ENCODE results near the gene SLC39A8.
"Not testable (repeated sequence)": the region's sequence is repeated elsewhere in the genome, so short reads cannot be mapped to it uniquely, and the experiment has no call there.

The SLC39A8 gene

DNA sequence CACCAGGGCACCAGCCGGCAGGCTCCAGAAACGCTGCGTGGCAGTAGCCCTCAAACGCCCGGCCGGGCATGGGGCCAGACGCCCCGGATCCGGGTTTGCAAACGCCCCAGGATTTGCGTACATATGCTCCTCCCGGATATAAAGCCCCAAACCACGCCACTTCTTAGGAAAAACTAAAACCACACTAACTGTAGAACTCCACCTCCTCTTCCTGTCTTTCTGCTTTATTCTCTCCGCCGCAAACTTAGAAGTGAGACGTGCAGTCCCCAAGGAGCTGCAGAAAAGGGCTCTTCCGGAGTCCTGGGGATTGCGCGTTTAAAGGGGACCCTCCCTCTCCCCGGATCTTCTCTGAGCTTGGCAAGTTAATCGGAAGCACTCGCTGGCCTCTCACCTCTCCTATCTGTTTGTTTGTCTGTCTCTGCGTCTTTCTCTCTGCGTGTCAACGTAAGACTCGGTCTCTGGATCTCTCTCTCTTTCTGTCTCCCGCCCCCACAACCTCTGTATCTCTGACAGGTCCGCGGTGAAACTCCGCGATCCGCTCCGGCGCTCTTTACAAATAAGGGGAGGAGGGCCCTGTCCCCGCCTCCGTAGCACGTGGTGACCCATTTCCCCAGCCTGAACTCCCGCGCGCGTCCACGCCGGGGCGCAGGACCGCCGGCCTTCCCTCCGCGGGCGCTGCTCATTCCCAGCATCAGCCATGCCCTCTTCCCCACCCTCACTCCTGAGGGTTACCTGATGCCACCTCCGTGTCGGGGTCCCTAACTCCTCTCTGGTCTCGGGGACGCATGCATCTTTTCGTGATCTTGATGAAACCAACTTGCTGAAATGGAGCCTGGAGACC is at the start of gene SLC39A8:
TSS of gene SLC39A8 (minus strand) at position 529 of the 841 bp plus-strand sequence. CDS start 820 bp downstream, outside the sequence.
- in situ Hi-C loops (cut with MboI; ENCODE audit: low sequenced_read_pairs), result no loop called here

DNA sequence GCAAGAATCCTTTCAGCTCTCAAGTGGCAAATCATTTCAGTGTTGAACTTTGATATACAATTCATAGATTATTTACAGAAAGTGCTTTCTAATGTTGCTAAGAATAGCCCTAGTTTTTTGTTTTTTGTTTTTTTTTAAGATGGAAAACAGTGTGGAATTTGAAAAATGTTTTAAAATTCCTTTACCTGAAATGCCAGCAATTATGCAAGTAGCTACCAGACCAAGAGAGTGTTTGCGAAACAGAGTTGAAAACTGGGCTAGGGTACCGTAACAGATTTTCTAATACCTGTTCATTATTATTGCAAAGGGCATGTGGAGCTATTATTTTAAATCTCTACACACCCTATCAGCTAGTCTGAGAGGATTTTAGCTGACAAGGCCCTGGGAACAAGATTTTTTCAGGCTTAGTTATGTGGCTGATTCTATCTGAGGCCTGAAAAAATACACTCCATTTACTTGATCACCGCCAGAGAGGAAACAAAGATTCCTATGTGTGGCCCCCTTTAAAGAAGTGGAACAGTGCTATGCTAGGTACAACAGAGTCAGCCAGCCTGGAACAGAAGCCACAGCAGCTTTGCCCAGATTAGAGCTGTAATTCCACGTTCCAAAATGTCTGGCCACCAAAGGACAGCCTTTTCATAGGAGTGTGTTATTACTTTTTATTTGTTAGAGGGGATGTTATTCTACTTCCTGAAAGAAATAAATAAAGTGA is 46.9 kb upstream of the SLC39A8 start:
- in situ Hi-C loops (cut with MboI; ENCODE audit: low sequenced_read_pairs), result no loop called here

DNA sequence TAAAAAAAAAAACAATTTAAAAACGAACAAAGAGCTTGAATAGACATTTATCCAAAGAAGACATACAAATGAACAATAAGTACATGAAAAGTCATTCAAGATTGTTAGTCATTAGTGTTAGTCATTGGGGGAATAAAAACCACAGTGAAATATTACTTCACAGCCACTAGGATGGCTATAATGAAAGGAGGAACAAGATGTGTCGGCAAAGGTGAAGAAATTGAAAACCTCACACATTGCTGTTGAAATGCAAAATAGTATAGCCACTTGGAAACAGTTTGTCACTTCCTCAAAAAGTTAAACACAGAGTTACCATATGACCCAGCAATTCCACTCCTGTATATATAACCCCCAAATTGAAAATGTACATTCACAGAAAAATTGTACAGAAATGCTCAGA is 45.2 kb upstream of the SLC39A8 start:
- in situ Hi-C loops (cut with MboI; ENCODE audit: low sequenced_read_pairs), result no loop called here

DNA sequence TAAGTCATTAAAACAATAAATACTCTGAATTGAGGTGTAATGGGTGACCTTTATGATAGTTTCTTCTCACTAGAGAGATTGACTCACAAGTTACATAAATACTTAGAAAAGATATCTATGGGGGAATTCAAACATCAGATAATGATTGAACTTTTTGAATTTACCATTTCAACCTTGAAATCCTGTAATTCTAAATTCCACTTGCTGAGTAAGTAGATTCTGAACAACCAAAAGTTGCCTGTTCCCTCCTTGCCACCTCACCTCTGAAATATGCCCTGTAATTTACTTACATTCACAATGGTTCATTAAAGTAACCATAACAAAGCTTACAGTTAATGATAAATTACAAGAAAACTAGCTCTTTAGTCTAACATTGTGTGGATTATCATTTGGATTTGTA is 43.3 kb upstream of the SLC39A8 start:
- in situ Hi-C loops (cut with MboI; ENCODE audit: low sequenced_read_pairs), result no loop called here

DNA sequence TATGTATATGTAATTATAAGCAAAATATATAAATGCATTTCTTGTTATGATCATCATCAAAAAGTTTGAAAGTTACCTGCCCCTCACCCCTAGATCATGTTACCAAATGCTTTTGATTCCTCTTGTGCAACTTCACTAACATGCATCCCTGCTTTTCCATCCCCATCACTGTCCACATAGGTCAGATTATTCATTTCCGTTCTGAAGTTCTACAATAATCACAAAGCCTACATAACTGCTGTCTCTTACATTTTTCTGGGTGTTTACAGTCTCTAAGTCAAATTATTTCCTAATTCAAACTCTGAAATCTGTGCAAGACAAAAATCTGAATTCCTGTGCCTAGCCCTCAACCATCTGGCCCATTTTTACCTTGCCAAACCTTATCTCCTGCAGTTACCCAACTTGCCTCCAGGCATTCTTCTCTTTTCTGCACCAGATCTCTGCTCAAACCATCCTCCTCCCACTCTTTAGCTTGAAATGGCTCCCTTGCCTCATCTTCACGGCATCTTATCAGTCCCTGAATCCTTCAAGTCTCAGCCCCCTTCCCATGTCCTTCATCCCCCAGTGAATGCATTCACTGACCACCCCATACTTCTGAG is 42.4 kb upstream of the SLC39A8 start:
- in situ Hi-C loops (cut with MboI; ENCODE audit: low sequenced_read_pairs), result no loop called here

DNA sequence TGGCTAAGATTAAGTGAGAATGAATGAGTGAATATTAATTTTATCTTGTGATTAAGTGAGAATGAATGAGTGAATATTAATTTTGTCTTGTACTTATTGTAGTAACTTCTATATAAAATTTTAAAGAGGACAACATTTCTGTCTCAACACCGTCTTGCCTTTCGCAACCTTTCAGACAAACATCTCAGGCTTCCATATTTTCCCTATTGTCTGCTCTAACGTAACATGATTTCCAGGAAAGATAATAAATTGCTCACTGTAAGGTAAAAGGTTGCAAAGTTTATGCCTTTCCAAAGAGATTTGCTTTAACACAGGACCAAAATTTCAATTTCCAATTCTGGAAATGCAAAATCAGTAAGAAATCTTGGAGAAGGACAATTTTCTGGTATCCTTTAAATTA is 41.7 kb upstream of the SLC39A8 start:
- in situ Hi-C loops (cut with MboI; ENCODE audit: low sequenced_read_pairs), result no loop called here

DNA sequence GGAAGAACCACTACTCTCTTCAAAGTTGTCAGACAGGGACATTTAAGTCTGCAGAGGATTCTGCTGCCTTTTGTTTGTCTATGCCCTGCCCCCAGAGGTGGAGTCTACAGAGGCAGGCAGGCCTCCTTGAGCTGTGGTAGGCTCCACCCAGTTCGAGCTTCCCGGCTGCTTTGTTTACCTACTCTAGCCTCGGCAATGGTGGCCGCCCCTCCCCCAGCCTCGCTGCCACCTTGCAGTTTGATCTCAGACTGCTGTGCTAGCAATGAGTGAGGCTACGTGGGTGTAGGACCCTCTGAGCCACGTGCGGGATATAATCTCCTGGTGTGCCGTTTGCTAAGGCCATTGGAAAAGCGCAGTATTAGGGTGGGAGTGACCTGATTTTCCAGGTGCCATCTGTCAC is 35.0 kb upstream of the SLC39A8 start:
- in situ Hi-C loops (cut with MboI; ENCODE audit: low sequenced_read_pairs), result not testable (repeated sequence)

DNA sequence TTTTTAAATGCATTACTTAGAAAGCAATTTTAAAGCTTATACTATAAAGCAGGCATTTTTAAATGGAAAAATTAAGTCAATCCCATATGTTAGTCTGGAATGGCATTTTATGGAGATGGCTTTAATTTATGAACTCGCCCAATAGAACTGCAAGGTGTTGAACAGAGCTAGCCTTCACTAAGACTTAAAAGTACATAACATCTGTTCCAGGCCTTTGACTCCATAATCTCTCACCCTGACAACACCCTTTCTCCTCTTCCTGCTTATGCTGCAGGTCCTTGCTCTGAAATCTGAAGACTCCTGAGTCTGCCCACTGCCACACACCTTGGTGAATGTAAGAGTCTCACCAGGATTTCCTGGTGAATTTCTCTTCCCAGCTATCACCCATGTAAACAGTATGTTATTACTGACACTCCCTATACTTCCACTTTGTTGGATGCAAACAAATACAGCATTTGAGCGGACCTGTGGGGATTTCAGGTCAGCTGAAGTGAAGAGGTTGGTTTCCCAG is 17.7 kb upstream of the SLC39A8 start:
- in situ Hi-C loops (cut with MboI; ENCODE audit: low sequenced_read_pairs), result no loop called here

DNA sequence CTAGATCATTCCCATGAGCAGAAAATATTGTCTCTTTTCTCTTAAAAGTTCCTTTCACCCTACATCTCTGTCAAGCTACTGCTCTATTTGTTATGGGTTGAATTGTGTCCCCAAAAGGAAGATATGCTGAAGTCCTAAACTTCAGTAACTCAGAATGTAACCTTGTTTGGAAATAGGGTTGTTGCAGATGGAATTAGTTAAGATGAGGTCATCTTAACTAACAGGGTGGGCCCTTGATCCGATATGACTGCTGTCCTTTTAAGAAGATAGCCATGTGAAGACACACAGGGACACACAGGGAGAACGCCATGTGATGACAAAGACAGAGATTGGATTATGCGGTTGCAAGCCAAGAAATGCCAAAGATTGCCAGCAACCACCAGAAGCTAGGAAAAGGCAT is 12.8 kb upstream of the SLC39A8 start:
- in situ Hi-C loops (cut with MboI; ENCODE audit: low sequenced_read_pairs), result no loop called here

DNA sequence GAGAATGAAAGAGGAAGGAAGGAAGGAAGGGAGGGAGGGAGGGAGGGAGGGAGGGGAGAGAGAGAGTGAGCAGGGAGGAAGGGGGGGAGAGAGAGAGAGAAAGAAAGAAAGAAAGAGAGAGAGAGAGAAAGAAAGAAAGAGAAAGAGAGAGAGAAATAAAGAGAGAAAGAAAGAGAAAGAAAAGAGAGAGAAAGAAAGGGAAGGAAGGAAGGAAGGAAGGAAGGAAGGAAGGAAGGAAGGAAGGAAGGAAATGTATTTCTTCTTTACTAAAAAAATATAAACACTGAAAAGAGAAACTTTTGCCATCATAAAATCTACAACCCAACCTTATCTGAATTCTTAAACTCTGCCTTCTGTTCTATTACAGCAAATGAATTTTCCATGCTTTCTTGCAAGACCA is 12.4 kb upstream of the SLC39A8 start:
- in situ Hi-C loops (cut with MboI; ENCODE audit: low sequenced_read_pairs), result not testable (repeated sequence)

DNA sequence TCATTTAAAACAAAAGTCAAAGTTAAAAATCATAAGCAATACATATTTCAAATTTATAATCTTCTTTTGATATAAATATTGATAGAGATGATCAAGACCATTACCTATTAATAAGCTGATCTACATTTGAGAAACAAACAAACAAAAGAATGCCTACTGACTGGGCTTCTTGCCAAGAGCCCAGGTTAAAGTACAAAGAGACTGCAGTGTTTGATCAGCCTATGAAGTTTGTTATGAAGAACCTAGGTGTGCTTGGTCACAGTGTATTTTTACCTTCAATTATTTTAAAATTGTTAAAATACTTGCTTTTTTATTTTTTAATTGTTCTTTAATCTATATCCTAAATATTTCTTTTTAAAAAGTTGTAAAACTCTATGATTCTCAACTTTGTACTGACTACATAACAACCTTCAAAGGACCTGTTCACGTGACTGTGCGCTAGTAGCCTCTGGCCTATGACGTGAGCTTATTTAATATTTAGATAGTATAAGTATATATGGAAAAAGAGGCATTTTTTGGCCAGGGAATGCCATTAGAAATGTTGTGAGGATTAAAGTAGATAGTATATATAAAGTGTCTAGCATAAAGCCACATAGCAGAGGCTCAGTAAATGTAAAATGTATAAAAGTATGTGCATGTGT is 11.4 kb upstream of the SLC39A8 start:
- in situ Hi-C loops (cut with MboI; ENCODE audit: low sequenced_read_pairs), result no loop called here

DNA sequence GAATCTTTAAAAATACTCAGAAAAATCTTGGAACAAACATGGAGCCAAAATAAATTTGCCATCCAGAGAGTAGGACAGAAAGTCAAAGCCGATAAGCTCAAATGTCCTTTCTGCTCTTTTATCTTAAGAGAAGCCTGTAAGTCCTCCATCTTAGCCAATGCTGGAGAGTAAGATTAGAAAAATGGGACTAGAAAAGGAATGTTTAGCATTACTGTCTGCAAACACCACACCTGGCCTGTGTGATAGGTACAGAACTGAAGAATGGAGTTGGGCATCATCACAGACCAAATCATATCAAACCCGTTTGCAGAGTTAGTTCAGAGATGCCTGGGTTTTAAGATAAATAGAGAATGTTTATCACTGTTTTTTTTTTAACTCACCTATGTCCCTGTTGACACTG is 10.5 kb upstream of the SLC39A8 start:
- in situ Hi-C loops (cut with MboI; ENCODE audit: low sequenced_read_pairs), result no loop called here

DNA sequence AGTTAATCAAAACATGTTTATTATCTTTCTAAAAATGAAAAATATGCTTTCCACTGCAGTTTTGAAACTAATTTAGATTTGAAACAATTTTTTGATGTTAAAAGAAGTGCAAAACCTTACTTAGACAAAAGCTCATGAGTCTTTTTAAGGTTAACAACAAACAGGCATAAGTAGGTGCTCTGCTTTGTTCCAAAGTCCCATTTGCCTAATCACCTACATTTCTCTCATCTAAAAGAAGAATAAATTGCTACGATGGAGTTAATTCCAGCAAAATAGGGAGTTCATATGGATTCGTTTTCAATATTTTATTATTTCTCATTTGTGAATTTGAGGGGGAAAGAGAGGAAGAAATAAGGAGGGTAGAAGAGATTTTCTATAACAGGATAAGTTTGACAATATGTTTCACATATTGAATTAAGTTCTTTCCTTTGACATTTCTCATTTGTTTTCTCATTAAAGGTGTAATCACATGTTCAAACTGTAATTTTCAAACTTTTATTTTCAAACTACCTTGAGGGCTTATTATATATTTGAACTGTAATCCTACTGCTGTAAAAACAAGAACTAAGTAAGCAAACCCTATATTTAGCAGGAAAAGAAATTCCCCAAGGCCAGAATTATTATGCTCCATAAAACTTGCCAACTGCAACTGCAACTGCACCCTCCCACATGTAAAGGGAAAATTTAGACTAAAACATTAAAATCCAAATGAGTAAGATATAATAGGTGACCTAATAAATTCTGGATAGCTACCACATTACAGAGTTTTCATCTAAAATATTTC is 9.6 kb upstream of the SLC39A8 start:
- in situ Hi-C loops (cut with MboI; ENCODE audit: low sequenced_read_pairs), result no loop called here

DNA sequence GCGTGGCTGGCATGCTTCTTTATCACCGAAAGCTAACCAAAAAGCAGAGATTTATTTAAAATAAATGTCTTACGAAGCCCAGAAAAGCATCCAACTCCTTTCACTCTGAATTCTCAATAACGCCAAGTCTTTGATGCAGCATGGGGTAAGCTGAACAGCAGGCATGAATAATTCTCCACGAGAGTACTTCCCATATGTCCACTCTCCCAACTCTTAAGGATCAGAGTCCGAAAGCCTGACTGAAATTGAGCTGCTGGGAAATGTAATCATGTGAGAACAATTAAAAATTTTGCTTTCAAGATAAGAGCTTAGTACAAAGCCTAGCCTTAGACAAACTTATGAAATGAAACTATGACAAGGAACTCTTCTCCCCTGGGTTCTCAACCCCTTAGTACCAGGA is 7.5 kb upstream of the SLC39A8 start:
- in situ Hi-C loops (cut with MboI; ENCODE audit: low sequenced_read_pairs), result no loop called here

DNA sequence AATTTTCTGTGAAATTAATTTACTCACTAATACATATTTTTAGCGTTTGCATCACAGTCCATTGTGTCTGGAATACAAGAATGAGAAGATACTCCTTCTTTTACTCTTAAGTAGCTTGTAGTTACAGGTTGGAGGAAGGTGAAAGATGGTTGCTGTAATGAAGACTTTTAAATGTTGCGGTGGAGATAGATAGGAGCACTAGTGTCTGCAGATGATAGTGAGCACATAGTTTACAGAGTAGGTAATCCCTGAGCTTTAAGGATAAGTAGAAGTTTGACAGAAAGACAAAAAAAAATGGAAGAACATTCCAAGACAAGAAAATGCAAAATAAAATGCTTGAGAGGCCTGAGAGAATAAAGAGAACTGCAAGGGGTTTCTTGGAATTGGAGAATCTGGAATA is 5.4 kb upstream of the SLC39A8 start:
- in situ Hi-C loops (cut with MboI; ENCODE audit: low sequenced_read_pairs), result no loop called here

DNA sequence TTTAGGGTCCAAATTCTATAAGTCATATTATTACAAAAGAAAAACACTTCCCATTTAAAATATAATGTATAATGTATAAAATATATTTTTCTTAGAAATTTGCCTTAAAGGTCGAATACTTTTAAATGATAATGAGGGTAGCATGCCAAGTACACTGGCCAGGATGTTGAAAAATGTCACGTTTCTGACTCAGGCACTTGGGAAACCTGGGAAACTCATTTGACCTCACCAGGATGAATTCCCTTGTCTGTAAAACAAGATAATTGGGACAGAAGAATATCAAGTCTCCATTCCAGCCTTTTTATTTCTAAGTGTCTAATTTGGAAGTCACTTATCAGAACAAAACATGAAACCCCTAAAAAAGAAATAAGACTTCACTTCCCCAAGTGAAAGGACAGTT is 3.4 kb upstream of the SLC39A8 start:
- in situ Hi-C loops (cut with MboI; ENCODE audit: low sequenced_read_pairs), result no loop called here

DNA sequence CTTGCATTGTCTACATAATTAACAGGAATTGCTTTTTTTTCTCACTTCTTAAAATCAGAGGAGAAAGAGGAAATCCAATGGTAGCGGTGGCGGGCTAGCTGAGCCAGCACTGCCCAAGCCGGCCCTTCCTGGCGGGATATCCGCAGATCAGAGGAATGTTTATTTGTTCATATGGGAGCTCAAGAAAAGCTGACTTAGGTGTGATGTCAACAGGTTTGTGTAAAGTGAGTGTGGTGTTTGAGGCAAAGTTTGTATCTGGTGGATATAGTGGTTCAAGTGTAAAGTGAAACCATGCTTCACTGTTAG is 466 bp upstream of the SLC39A8 start:
- in situ Hi-C loops (cut with MboI; ENCODE audit: low sequenced_read_pairs), result no loop called here

DNA sequence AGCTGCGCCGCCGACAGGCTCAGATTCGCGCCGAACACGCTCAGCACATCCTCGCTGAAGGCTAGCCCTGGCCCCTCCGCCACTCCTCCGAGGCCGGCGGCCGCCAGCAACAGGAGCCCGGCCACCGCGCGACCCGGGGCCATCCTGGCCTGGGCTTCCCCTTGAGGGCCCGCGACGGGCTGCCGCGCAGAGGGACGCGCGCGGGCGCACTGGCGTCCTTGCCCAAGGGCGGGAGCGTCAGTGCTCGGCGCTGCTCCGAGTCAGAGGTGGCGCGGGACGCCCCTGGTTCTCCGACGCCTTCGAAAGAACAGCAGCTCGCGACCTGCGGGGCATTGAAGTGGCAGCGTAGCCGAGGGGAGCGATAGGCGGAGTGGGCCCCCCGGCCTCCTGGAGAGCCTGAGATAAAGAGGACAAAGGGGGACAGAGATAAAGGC is 745 bp downstream of the SLC39A8 start:
- in situ Hi-C loops (cut with MboI; ENCODE audit: low sequenced_read_pairs), result no loop called here

DNA sequence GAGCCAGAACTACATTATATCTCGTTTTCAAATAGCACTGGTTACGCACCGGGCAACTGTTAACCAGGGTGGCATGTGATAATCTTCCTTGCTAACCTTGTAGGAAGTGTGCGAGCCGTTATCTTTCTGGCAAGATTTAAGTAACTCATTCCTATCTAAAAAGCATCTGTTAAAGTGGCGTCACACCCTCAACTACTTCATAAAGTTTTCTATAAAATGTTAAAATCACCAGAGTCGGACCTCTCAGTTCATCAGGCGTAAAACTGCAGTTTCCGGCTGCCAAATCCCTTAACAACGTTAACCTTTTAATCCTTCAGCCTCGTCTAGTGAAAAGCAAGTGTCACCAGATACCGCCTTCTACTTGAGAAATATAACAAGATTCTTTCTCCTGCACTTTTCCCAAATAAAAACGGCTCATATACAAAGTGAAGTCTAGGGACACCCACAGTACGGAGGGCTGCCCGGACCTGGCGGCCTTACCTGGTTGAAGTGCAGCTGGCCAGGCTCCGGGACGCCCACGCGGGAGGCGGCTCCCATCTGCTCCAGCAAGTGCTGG is 1.2 kb downstream of the SLC39A8 start:
- in situ Hi-C loops (cut with MboI; ENCODE audit: low sequenced_read_pairs), result no loop called here

DNA sequence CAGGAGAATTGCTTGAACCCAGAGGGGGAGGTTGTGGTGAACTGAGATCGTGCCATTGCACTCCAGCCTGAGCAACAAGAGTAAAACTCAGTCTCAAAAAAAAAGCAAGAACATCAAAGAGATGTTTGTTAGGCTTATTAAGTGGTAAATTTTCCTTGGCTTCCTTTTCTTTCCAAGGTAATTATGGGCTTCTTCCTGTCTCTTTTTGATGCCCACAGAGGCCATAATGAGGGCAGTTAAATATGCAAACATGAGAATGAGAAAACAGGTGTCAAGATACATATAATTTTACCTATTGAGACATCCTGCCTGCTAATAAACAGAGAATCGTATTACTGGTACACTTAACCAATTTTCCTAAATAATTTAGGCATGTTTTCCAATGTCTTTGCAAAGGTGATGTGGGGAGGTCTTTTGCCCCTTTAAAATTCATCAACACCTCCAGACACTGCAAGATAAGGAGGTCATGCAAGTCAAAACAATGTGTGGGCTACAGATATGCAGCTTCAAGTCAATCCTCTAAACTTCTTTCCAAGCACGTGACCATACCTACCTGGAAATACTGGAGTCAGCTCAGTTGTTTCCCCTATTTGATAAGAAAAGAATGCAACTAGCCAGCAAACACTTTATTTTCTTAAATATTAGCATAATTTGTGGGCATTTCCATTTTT is 2.7 kb downstream of the SLC39A8 start:
- in situ Hi-C loops (cut with MboI; ENCODE audit: low sequenced_read_pairs), result no loop called here
